Muscle layer of colon (tissue), 2 donors: ENCODE data around the gene TRABD2B.

Experiments used
- H3K27ac ChIP-seq: one replicate; pipeline ENCODE4 v1.7.0; 2013; ENCODE audit warnings: low read depth, mild to moderate bottlenecking, low read length, moderate library complexity
- H3K27me3 ChIP-seq, 2 donors: one replicate each; pipeline ENCODE4 v1.7.0; 2013; ENCODE audit warnings: low read length in 2 of 2, mild to moderate bottlenecking in 2 of 2; ENCODE audit not compliant: insufficient read depth in 2 of 2, control insufficient read depth in 1 of 2
- H3K36me3 ChIP-seq: one replicate; pipeline ENCODE4 v1.7.0; 2013; ENCODE audit warnings: mild to moderate bottlenecking, low read length; ENCODE audit not compliant: insufficient read depth
- H3K4me1 ChIP-seq: one replicate; pipeline ENCODE4 v1.7.0; 2013; ENCODE audit warnings: mild to moderate bottlenecking, low read length; ENCODE audit not compliant: insufficient read depth
- H3K4me3 ChIP-seq, 2 donors: one replicate each; pipeline ENCODE4 v1.7.0; 2013; ENCODE audit warnings: low read length in 2 of 2, low read depth in 1 of 2, mild to moderate bottlenecking in 1 of 2, moderate library complexity in 1 of 2
- H3K9ac ChIP-seq: one replicate; pipeline ENCODE4 v1.7.0; 2013; ENCODE audit warnings: low read length
- H3K9me3 ChIP-seq: one replicate; pipeline ENCODE4 v1.7.0; 2013; ENCODE audit warnings: mild to moderate bottlenecking, low read length
- donor health status: abdominal sarcoma.
- donor health status: Adenocarcinoma of cecum.

The TRABD2B gene

GRCh38 chr1:47975302-47975921, 21.8 kb downstream of the TRABD2B start:
- no peaks in the 10 kb centered on the region for H3K36me3 ChIP-seq
- H3K4me1 ChIP-seq = no peaks in the 10 kb centered on the region
- H3K27ac ChIP-seq = no peak overlapping the region
- H3K9me3 ChIP-seq = no peaks in the 10 kb centered on the region
- H3K4me3 ChIP-seq = no peak overlapping the region
- H3K9ac ChIP-seq = no peak overlapping the region
- H3K27me3 ChIP-seq = no peaks in the 10 kb centered on the region

- Histone ChIP-seq H3K27me3 (no peaks in the 10 kb centered on the region), H3K9ac (no peak overlapping the region), H3K9me3 (no peaks in the 10 kb centered on the region), H3K4me3 (no peak overlapping the region), H3K27ac (no peak overlapping the region), H3K36me3 (no peaks in the 10 kb centered on the region), H3K4me1 (no peaks in the 10 kb centered on the region)
Observed at GRCh38 chr1:47972864-47973432, 24.2 kb downstream of the TRABD2B start.

GRCh38 chr1:47971385-47972160, 25.6 kb downstream of the TRABD2B start:
- no peaks in the 10 kb centered on the region for H3K4me1 ChIP-seq
- no peaks in the 10 kb centered on the region for H3K9me3 ChIP-seq
- no peak overlapping the region for H3K9ac ChIP-seq
- H3K27ac ChIP-seq = no peak overlapping the region
- no peaks in the 10 kb centered on the region for H3K36me3 ChIP-seq
- no peak overlapping the region for H3K4me3 ChIP-seq
- no peaks in the 10 kb centered on the region for H3K27me3 ChIP-seq

GRCh38 chr1:47970882-47971281, 26.3 kb downstream of the TRABD2B start:
- no peaks in the 10 kb centered on the region for H3K9me3 ChIP-seq
- no peak overlapping the region for H3K27ac ChIP-seq
- no peaks in the 10 kb centered on the region for H3K36me3 ChIP-seq
- no peaks in the 10 kb centered on the region for H3K27me3 ChIP-seq
- H3K4me1 ChIP-seq = no peaks in the 10 kb centered on the region
- no peak overlapping the region for H3K9ac ChIP-seq
- H3K4me3 ChIP-seq = no peak overlapping the region

GRCh38 chr1:47969478-47969877, 27.7 kb downstream of the TRABD2B start:
- Histone ChIP-seq H3K4me1 (no peaks in the 10 kb centered on the region), H3K27me3 (no peaks in the 10 kb centered on the region), H3K9ac (no peak overlapping the region), H3K36me3 (no peaks in the 10 kb centered on the region), H3K9me3 (no peaks in the 10 kb centered on the region), H3K27ac (no peak overlapping the region), H3K4me3 (no peak overlapping the region)

GRCh38 chr1:47968556-47968888, 28.7 kb downstream of the TRABD2B start:
- no peaks in the 10 kb centered on the region for H3K9me3 ChIP-seq
- no peak overlapping the region for H3K9ac ChIP-seq
- H3K4me3 ChIP-seq = no peak overlapping the region
- H3K36me3 ChIP-seq = no peaks in the 10 kb centered on the region
- H3K27me3 ChIP-seq = no peaks in the 10 kb centered on the region
- no peak overlapping the region for H3K27ac ChIP-seq
- H3K4me1 ChIP-seq = peaks cover 5% of the 10 kb centered on the region

- Histone ChIP-seq H3K27ac (no peak overlapping the region), H3K36me3 (no peaks in the 10 kb centered on the region), H3K9me3 (no peaks in the 10 kb centered on the region), H3K4me1 (peaks cover 10% of the 10 kb centered on the region), H3K27me3 (no peaks in the 10 kb centered on the region), H3K9ac (no peak overlapping the region), H3K4me3 (no peak overlapping the region)
Observed at GRCh38 chr1:47967864-47968555, 29.2 kb downstream of the TRABD2B start.

- H3K4me1 ChIP-seq = peaks cover 13% of the 10 kb centered on the region
- H3K27me3 ChIP-seq = no peaks in the 10 kb centered on the region
- H3K36me3 ChIP-seq = no peaks in the 10 kb centered on the region
- no peak overlapping the region for H3K9ac ChIP-seq
- H3K4me3 ChIP-seq = no peak overlapping the region
- no peaks in the 10 kb centered on the region for H3K9me3 ChIP-seq
- no peak overlapping the region for H3K27ac ChIP-seq
Observed at GRCh38 chr1:47965816-47966215, 31.4 kb downstream of the TRABD2B start.

GRCh38 chr1:47964636-47965035, 32.5 kb downstream of the TRABD2B start:
- Histone ChIP-seq H3K4me3 (no peak overlapping the region), H3K9ac (no peak overlapping the region), H3K4me1 (peaks cover 13% of the 10 kb centered on the region), H3K27ac (no peak overlapping the region), H3K27me3 (no peaks in the 10 kb centered on the region), H3K9me3 (no peaks in the 10 kb centered on the region), H3K36me3 (no peaks in the 10 kb centered on the region)

- no peaks in the 10 kb centered on the region for H3K27me3 ChIP-seq
- H3K9me3 ChIP-seq = no peaks in the 10 kb centered on the region
- H3K4me3 ChIP-seq = no peak overlapping the region
- H3K9ac ChIP-seq = no peak overlapping the region
- H3K4me1 ChIP-seq = peaks cover 13% of the 10 kb centered on the region
- H3K27ac ChIP-seq = no peak overlapping the region
- H3K36me3 ChIP-seq = no peaks in the 10 kb centered on the region
Observed at GRCh38 chr1:47963568-47964358, 33.4 kb downstream of the TRABD2B start.
